ENCODE measurements around the gene ZNF385A. TPM values are rescaled to one million over a fixed set of nuclear protein-coding genes. Genes with fewer than 3 reads are reported as not detected.

Gene ZNF385A
- total RNA-seq, 1 experiment from 2014 or later: 17.5 TPM

- Histone ChIP-seq H3K27me3 (replicated peaks; ENCODE audit: insufficient read depth, low read depth, low read length, poor library complexity) (no peaks in the 10 kb centered on the region), H3K27ac (ENCODE audit: low read depth, low read length, poor library complexity, severe bottlenecking) (peak overlapping the region; percentile 74), H3K36me3 (ENCODE audit: insufficient read depth, low read length, poor library complexity, severe bottlenecking) (no peaks in the 10 kb centered on the region), H3K4me3 (ENCODE audit: low read depth, low read length, poor library complexity, severe bottlenecking) (peak overlapping the region; percentile 66), H3K9me3 (ENCODE audit: low read depth, low read length, poor library complexity, severe bottlenecking) (no peaks in the 10 kb centered on the region), H3K4me1 (ENCODE audit: insufficient read depth, low read length, poor library complexity, severe bottlenecking) (peaks cover 40% of the 10 kb centered on the region)
- CTCF ChIA-PET: interaction anchor here (0.5 to 1.9 kb wide), 5 partner anchors 9 to 144 kb away, joined by 3 to 8 read pairs (median 3); partner anchors contain the start of gene COPZ1
- TF ChIP-seq EZH2 (IDR thresholded peaks at IDR 0.05; ENCODE audit: borderline replicate concordance, low read depth, low read length, poor library complexity, severe bottlenecking): no peak
- no peak for TF ChIP-seq CTCF (conservative IDR thresholded peaks at IDR 0.05; ENCODE audit: low read depth, low read length)
- BruUV-seq (replicated peaks): no TSS peak
- DNase-seq (ENCODE audit: low spot score): no peak
- intact Hi-C loops (cut with micrococcal nuclease; ENCODE audit: unreplicated experiment): loop anchor here (2.0 kb wide), 1 partner anchor 65 kb away; no protein-coding TSS in a partner anchor
- POLR2A ChIA-PET (ENCODE audit: low non-redundant PET): interaction anchor here (0.9 kb wide), 1 partner anchor 79 kb away, joined by 3 read pairs; the partner anchor contains the start of gene HNRNPA1
Measured at GRCh38 chr12:54359762-54360351, 24.7 kb downstream of the ZNF385A start.

- TF ChIP-seq EZH2 (IDR thresholded peaks at IDR 0.05; ENCODE audit: borderline replicate concordance, low read depth, low read length, poor library complexity, severe bottlenecking): no peak
- TF ChIP-seq CTCF (conservative IDR thresholded peaks at IDR 0.05; ENCODE audit: low read depth, low read length): no peak
- peaks cover 40% of the 10 kb centered on the region for H3K4me1 ChIP-seq (ENCODE audit: insufficient read depth, low read length, poor library complexity, severe bottlenecking)
- ChIA-PET POLR2A (ENCODE audit: low non-redundant PET) (interaction anchor here (0.5 to 0.9 kb wide), 2 partner anchors 9 to 79 kb away, joined by 3 read pairs; partner anchors contain the start of gene HNRNPA1), CTCF (interaction anchor here (0.5 to 1.9 kb wide), 7 partner anchors 10 to 143 kb away, joined by 3 to 8 read pairs (median 3); partner anchors contain the start of gene COPZ1)
- H3K9me3 ChIP-seq (ENCODE audit: low read depth, low read length, poor library complexity, severe bottlenecking): no peaks in the 10 kb centered on the region
- peak overlapping the region; percentile 66 for H3K4me3 ChIP-seq (ENCODE audit: low read depth, low read length, poor library complexity, severe bottlenecking)
- no peaks in the 10 kb centered on the region for H3K36me3 ChIP-seq (ENCODE audit: insufficient read depth, low read length, poor library complexity, severe bottlenecking)
- no peaks in the 10 kb centered on the region for H3K27me3 ChIP-seq (replicated peaks; ENCODE audit: insufficient read depth, low read depth, low read length, poor library complexity)
- intact Hi-C loops (cut with micrococcal nuclease; ENCODE audit: unreplicated experiment): no loop called here
- peak; percentile 99 for DNase-seq (ENCODE audit: low spot score)
- peak overlapping the region; percentile 89 for H3K27ac ChIP-seq (ENCODE audit: low read depth, low read length, poor library complexity, severe bottlenecking)
- TSS peak; percentile 94 for BruUV-seq (replicated peaks)
Measured at GRCh38 chr12:54358945-54359761, 25.4 kb downstream of the ZNF385A start.

- CTCF ChIA-PET: interaction anchor here (0.8 to 1.9 kb wide), 5 partner anchors 11 to 142 kb away, joined by 3 to 8 read pairs (median 3); no protein-coding TSS in a partner anchor
- POLR2A ChIA-PET (ENCODE audit: low non-redundant PET): interaction anchor here (0.7 kb wide), 1 partner anchor 23 kb away, joined by 4 read pairs; no protein-coding TSS in a partner anchor
- TSS peak; percentile 83 for BruUV-seq (replicated peaks)
- H3K27ac ChIP-seq (ENCODE audit: low read depth, low read length, poor library complexity, severe bottlenecking): peak overlapping the region; percentile 89
- no peaks in the 10 kb centered on the region for H3K36me3 ChIP-seq (ENCODE audit: insufficient read depth, low read length, poor library complexity, severe bottlenecking)
- TF ChIP-seq CTCF (conservative IDR thresholded peaks at IDR 0.05; ENCODE audit: low read depth, low read length) (no peak), EZH2 (IDR thresholded peaks at IDR 0.05; ENCODE audit: borderline replicate concordance, low read depth, low read length, poor library complexity, severe bottlenecking) (no peak)
- peak overlapping the region; percentile 66 for H3K4me3 ChIP-seq (ENCODE audit: low read depth, low read length, poor library complexity, severe bottlenecking)
- peak; percentile 40 for DNase-seq (ENCODE audit: low spot score)
- no peaks in the 10 kb centered on the region for H3K27me3 ChIP-seq (replicated peaks; ENCODE audit: insufficient read depth, low read depth, low read length, poor library complexity)
- intact Hi-C loops (cut with micrococcal nuclease; ENCODE audit: unreplicated experiment): no loop called here
- H3K4me1 ChIP-seq (ENCODE audit: insufficient read depth, low read length, poor library complexity, severe bottlenecking): peaks cover 45% of the 10 kb centered on the region
- no peaks in the 10 kb centered on the region for H3K9me3 ChIP-seq (ENCODE audit: low read depth, low read length, poor library complexity, severe bottlenecking)
Measured at GRCh38 chr12:54358191-54358944, 26.2 kb downstream of the ZNF385A start.

Measured in A673 (cell line).